NCI-H526 (cell line): ENCODE measurements around the gene TMEM109.
"Not testable (repeated sequence)": the region's sequence is repeated elsewhere in the genome, so short reads cannot be mapped to it uniquely, and the experiment has no call there.

Experiments used
- DNase-seq, 2 experiments: peaks; one replicate each; lab custom pipeline; 2025; lab: John Stamatoyannopoulos, UW

TMEM109 gene

GRCh38 chr11:60878245-60879101 lies 35.5 kb upstream of the TMEM109 start:
- no peak for DNase-seq

- DNase-seq: no peak
Measured at GRCh38 chr11:60879104-60879503, 34.9 kb upstream of the TMEM109 start.

GRCh38 chr11:60879971-60880588 lies 33.9 kb upstream of the TMEM109 start:
- no peak for DNase-seq

- DNase-seq: no peak
Measured at GRCh38 chr11:60880643-60881282, 33.2 kb upstream of the TMEM109 start.

- peak; percentile 39 to 62 for DNase-seq
Measured at GRCh38 chr11:60887556-60887955, 26.4 kb upstream of the TMEM109 start.

GRCh38 chr11:60889869-60890311 lies 24.1 kb upstream of the TMEM109 start:
- no peak for DNase-seq

- DNase-seq: no peak
Measured at GRCh38 chr11:60890696-60891095, 23.3 kb upstream of the TMEM109 start.

GRCh38 chr11:60891103-60891741 lies 22.7 kb upstream of the TMEM109 start:
- no peak for DNase-seq

- DNase-seq: no peak
Measured at GRCh38 chr11:60895687-60896086, 18.3 kb upstream of the TMEM109 start.

GRCh38 chr11:60897496-60897895 lies 16.5 kb upstream of the TMEM109 start:
- DNase-seq: no peak

- peak; percentile 20 to 75 for DNase-seq
Measured at GRCh38 chr11:60899046-60899936, 14.7 kb upstream of the TMEM109 start.

GRCh38 chr11:60899977-60900376 lies 14.0 kb upstream of the TMEM109 start:
- no peak for DNase-seq

- DNase-seq: no peak
Measured at GRCh38 chr11:60900673-60901404, 13.1 kb upstream of the TMEM109 start.

- no peak for DNase-seq
Measured at GRCh38 chr11:60902625-60903024, 11.3 kb upstream of the TMEM109 start.

- peak; percentile 27 to 51 for DNase-seq
Measured at GRCh38 chr11:60905047-60905446, 8.9 kb upstream of the TMEM109 start.

GRCh38 chr11:60905551-60906113 lies 8.3 kb upstream of the TMEM109 start:
- peak in 1 of 2 experiments; percentile 55 for DNase-seq

GRCh38 chr11:60906132-60906972 lies 7.6 kb upstream of the TMEM109 start, which contains the start of gene PRPF19:
Gene PRPF19 (minus strand): TSS chr11:60906585. CDS start chr11:60906382, 203 bp downstream.
- DNase-seq: peak; percentile 96 to 98

- DNase-seq: no peak
Measured at GRCh38 chr11:60908803-60909202, 5.2 kb upstream of the TMEM109 start.

GRCh38 chr11:60909680-60910280 lies 4.2 kb upstream of the TMEM109 start:
- not testable (repeated sequence) for DNase-seq
